HepG2 (cell line): ENCODE data around the gene GDF15. TPM values are rescaled to one million over a fixed set of nuclear protein-coding genes. Genes with fewer than 3 reads are reported as not detected.

Experiments used
- AGO2 ChIP-seq: fragments of 200-400 bp; formaldehyde crosslinking; optimal IDR thresholded peaks from 2 replicates; pipeline ENCODE3; 2017; ENCODE audit warnings: mild to moderate bottlenecking, low read depth, low read length, moderate library complexity
- AKNA ChIP-seq: sonication (generic); formaldehyde crosslinking; IDR thresholded peaks from 2 replicates; pipeline ENCODE4 v1.4.0; 2020; ENCODE audit warnings: missing genetic modification reagents, borderline replicate concordance
- DDIT3 ChIP-seq: sonication (generic); formaldehyde crosslinking; IDR thresholded peaks from 2 replicates; pipeline ENCODE4 v1.4.0; 2020; ENCODE audit warnings: mild to moderate bottlenecking, missing genetic modification reagents
- FUBP1 ChIP-seq: sonication (generic); formaldehyde crosslinking; IDR thresholded peaks from 2 replicates; pipeline ENCODE4 v1.5.1; 2020; ENCODE audit warnings: missing genetic modification reagents, mild to moderate bottlenecking, borderline replicate concordance
- GFI1 ChIP-seq: sonication (generic); formaldehyde crosslinking; IDR thresholded peaks from 2 replicates; pipeline ENCODE4 v1.5.0; 2020; ENCODE audit warnings: missing genetic modification reagents, mild to moderate bottlenecking, borderline replicate concordance
- NAIF1 ChIP-seq: sonication (generic); formaldehyde crosslinking; IDR thresholded peaks from 2 replicates; pipeline ENCODE4 v1.5.0; 2020; ENCODE audit warnings: mild to moderate bottlenecking, missing genetic modification reagents, borderline replicate concordance
- ONECUT2 ChIP-seq: sonication (generic); formaldehyde crosslinking; IDR thresholded peaks from 2 replicates; pipeline ENCODE4 v1.4.0; 2020; ENCODE audit warnings: missing genetic modification reagents
- SAFB2 ChIP-seq: sonication (generic); formaldehyde crosslinking; IDR thresholded peaks from 2 replicates; pipeline ENCODE4 v1.5.1; 2020; ENCODE audit warnings: missing genetic modification reagents, low read depth, mild to moderate bottlenecking, borderline replicate concordance
- SRSF4 ChIP-seq: fragments of 200-400 bp; formaldehyde crosslinking; IDR thresholded peaks from one replicate; pipeline ENCODE4 v1.6.1; 2018; ENCODE audit warnings: mild to moderate bottlenecking, low read depth, low read length, moderate library complexity; ENCODE audit not compliant: poor library complexity, severe bottlenecking
- XBP1 ChIP-seq: sonication (generic); formaldehyde crosslinking; IDR thresholded peaks from 2 replicates; pipeline ENCODE4 v1.5.0; 2020; ENCODE audit warnings: missing genetic modification reagents
- ZKSCAN8 ChIP-seq: IDR thresholded peaks from 2 replicates; pipeline ENCODE4 v1.6.1; 2016; ENCODE audit warnings: borderline replicate concordance, missing genetic modification reagents, missing compliant biosample characterization
- ZMAT5 ChIP-seq: sonication (generic); formaldehyde crosslinking; IDR thresholded peaks from 2 replicates; pipeline ENCODE4 v1.5.0; 2020; ENCODE audit warnings: mild to moderate bottlenecking, low read depth, missing genetic modification reagents, borderline replicate concordance
- ZNF280B ChIP-seq: sonication (generic); formaldehyde crosslinking; IDR thresholded peaks from 2 replicates; pipeline ENCODE4 v1.5.0; 2020; ENCODE audit warnings: missing genetic modification reagents, mild to moderate bottlenecking, borderline replicate concordance
- ZNF446 ChIP-seq: sonication (generic); formaldehyde crosslinking; IDR thresholded peaks from 2 replicates; pipeline ENCODE4 v1.5.0; 2020; ENCODE audit warnings: mild to moderate bottlenecking, missing genetic modification reagents
- ZNF564 ChIP-seq: sonication (generic); formaldehyde crosslinking; IDR thresholded peaks from 2 replicates; pipeline ENCODE4 v1.8.1; 2023; ENCODE audit warnings: mild to moderate bottlenecking, missing genetic modification reagents
- ZNF670 ChIP-seq: sonication (generic); formaldehyde crosslinking; IDR thresholded peaks from 2 replicates; pipeline ENCODE4 v1.8.0; 2022; ENCODE audit warnings: mild to moderate bottlenecking, missing genetic modification reagents, borderline replicate concordance
- ZNF749 ChIP-seq: sonication (generic); formaldehyde crosslinking; IDR thresholded peaks from 2 replicates; pipeline ENCODE4 v1.8.0; 2022; ENCODE audit warnings: mild to moderate bottlenecking, missing genetic modification reagents, moderate library complexity, borderline replicate concordance
- ZNF782 ChIP-seq: sonication (generic); formaldehyde crosslinking; IDR thresholded peaks from 2 replicates; pipeline ENCODE4 v1.4.0; 2020; ENCODE audit warnings: missing genetic modification reagents, mild to moderate bottlenecking, borderline replicate concordance
- polyA plus RNA-seq, 8 experiments: library from polyadenylated mRNA; depleted of rRNA in 3 of 8; stranded (reverse) in 7 of 8; unstranded in 1 of 8; fragments of >200 nt; fragmentation: Illumina TruSeq in 4 of 8; extraction: Trizol in 4 of 8; gene quantifications; 2 replicates each; pipeline versions ENCODE4 v1.2.1 to v1.2.3, GENCODE V29; 2011 to 2016; ENCODE audit warnings: low read depth in 4 of 8, missing spikeins in 1 of 8, mixed read lengths in 1 of 8; ENCODE audit not compliant: insufficient read depth in 1 of 8
- total RNA-seq, 5 experiments: library from RNA; depleted of rRNA; stranded (reverse); fragments of >200 nt; fragmentation: Illumina TruSeq; extraction: Trizol; gene quantifications; 2 replicates each; pipeline ENCODE4 v1.2.3, GENCODE V29; 2016; ENCODE audit warnings: low read depth in 1 of 5

GDF15 gene
- total and polyA plus RNA-seq, 2 of the 13 experiments (the other 11 are each of a cell fraction or from before 2014, with no cell fraction given): 146 to 422 TPM

GRCh38 chr19:18379803-18380747 is 5.9 kb upstream of the GDF15 start (continued):
- TF ChIP-seq AKNA (CRISPR knock-in tag) (no peak), FUBP1 (CRISPR knock-in tag) (no peak; the same call in 1 of the 2 replicates), AGO2 (no peak), ZNF280B (CRISPR knock-in tag) (no peak; the same call in 1 of the 2 replicates), NAIF1 (CRISPR knock-in tag) (peak; percentile 74; the same call in 1 of the 2 replicates), ZMAT5 (CRISPR knock-in tag) (no peak), SAFB2 (CRISPR knock-in tag) (no peak; the same call in 1 of the 2 replicates), SRSF4 (no peak), ZNF670 (CRISPR knock-in tag) (peak; percentile 98), ZNF749 (CRISPR knock-in tag) (peak; percentile 72; the same call in 1 of the 2 replicates), GFI1 (CRISPR knock-in tag) (peak; percentile 95), ZNF446 (CRISPR knock-in tag) (no peak), ZNF564 (CRISPR knock-in tag) (peak; percentile 91), XBP1 (CRISPR knock-in tag) (no peak), DDIT3 (CRISPR knock-in tag) (no peak), ZKSCAN8 (CRISPR knock-in tag) (peak; percentile 91), ZNF782 (CRISPR knock-in tag) (no peak), ONECUT2 (CRISPR knock-in tag) (peak; percentile 100)
